IPS-18a (cell line): ENCODE results near the gene MARCHF10.
A peak's percentile ranks its signal among the peaks of the same experiment; 100 is the strongest.

Experiments used
- H3K27ac ChIP-seq: one replicate; pipeline ENCODE4 v1.5.1; 2013; ENCODE audit warnings: low read length
- H3K27me3 ChIP-seq: one replicate; pipeline ENCODE4 v1.6.1; 2013; ENCODE audit warnings: mild to moderate bottlenecking, low read length; ENCODE audit not compliant: control insufficient read depth, insufficient read depth
- H3K36me3 ChIP-seq: one replicate; pipeline ENCODE4 v1.6.1; 2013; ENCODE audit warnings: low read depth, low read length; ENCODE audit not compliant: control insufficient read depth
- H3K4me1 ChIP-seq: one replicate; pipeline ENCODE4 v1.6.1; 2013; ENCODE audit warnings: low read depth, low read length; ENCODE audit not compliant: control insufficient read depth
- H3K4me3 ChIP-seq: one replicate; pipeline ENCODE4 v1.5.1; 2013; ENCODE audit warnings: low read length
- H3K9ac ChIP-seq: one replicate; pipeline ENCODE4 v1.6.1; 2013; ENCODE audit warnings: mild to moderate bottlenecking, low read length, moderate library complexity
- H3K9me3 ChIP-seq: one replicate; pipeline ENCODE4 v1.6.1; 2013; ENCODE audit warnings: low read depth, low read length; ENCODE audit not compliant: control insufficient read depth

Gene MARCHF10

DNA sequence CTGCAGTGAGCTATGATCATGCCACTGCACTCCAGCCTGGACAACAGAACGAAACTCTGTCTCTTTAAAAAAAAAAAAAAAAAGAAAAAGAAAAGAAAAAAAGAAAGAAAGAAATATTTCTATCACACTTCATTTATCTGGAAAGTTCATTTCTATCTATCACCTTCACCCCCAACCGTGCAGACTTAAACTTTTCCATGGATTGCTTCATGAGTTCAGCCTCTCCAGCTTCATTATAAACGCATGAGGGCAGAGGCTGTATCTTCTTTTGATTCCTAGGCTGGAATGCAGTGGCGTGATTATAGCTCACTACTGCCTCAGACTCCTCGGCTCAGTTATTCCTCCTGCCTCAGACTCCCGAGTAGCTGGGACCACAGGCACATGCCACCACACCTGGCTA, 152.5 kb downstream of the MARCHF10 start:
- H3K27ac ChIP-seq: no peak overlapping the region

DNA sequence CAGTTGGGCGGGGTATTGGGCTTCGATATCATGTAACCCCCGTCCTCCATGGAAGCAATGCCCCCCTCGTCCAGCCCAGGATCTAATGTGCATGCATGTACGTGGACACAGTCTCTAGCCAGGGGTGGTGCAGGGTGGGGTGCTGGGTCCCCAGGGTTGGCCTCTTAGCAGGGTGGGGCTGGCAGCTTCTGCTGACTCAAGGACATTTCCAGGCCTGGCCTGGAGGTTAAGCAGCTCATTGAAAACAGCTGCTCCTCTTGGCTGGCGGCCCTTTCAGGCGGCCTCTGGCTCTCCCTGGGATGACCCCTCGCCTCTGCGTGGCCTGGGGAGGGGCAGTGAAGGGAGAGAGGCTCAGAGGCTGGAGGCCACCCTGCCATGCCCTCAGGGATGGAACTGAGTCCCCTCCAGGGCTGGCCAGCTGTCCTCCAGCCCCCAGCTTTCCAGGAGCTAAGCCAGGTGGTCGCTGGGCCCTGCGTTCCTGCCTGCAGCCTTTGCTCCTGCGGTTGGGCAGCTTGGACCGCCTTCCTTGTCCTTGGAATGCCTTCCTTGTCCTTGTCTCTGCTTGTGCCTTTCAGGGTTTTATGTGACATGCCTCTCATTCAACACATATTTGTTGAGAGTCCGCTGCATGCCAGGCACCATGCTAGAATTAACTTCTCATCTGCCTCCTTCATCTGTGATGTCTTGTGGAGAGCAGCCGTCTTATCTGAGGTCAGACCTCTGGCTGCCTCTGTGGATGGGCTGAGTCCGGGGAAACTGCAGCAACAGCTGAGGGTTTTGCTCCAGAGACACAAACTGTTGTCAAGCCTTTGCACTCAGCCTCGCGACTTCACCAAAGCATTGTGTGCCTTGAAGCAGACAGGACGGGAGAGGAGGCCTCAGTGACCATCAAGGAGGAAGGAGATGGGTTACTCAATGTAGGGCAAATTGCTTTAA, 154.0 kb downstream of the MARCHF10 start:
- no peak overlapping the region for H3K4me3 ChIP-seq
- H3K9ac ChIP-seq: no peak overlapping the region
- H3K9me3 ChIP-seq: no peaks in the 10 kb centered on the region
- H3K27me3 ChIP-seq: peaks cover 8% of the 10 kb centered on the region
- no peak overlapping the region for H3K27ac ChIP-seq
- peaks cover 15% of the 10 kb centered on the region for H3K4me1 ChIP-seq
- H3K36me3 ChIP-seq: no peaks in the 10 kb centered on the region

More for the DNA sequence above, 152.5 kb downstream of the MARCHF10 start:
- H3K9ac ChIP-seq: no peak overlapping the region
- H3K9me3 ChIP-seq: no peaks in the 10 kb centered on the region
- H3K4me3 ChIP-seq: no peak overlapping the region
- no peaks in the 10 kb centered on the region for H3K36me3 ChIP-seq
- H3K4me1 ChIP-seq: peaks cover 15% of the 10 kb centered on the region
- peaks cover 8% of the 10 kb centered on the region for H3K27me3 ChIP-seq

DNA sequence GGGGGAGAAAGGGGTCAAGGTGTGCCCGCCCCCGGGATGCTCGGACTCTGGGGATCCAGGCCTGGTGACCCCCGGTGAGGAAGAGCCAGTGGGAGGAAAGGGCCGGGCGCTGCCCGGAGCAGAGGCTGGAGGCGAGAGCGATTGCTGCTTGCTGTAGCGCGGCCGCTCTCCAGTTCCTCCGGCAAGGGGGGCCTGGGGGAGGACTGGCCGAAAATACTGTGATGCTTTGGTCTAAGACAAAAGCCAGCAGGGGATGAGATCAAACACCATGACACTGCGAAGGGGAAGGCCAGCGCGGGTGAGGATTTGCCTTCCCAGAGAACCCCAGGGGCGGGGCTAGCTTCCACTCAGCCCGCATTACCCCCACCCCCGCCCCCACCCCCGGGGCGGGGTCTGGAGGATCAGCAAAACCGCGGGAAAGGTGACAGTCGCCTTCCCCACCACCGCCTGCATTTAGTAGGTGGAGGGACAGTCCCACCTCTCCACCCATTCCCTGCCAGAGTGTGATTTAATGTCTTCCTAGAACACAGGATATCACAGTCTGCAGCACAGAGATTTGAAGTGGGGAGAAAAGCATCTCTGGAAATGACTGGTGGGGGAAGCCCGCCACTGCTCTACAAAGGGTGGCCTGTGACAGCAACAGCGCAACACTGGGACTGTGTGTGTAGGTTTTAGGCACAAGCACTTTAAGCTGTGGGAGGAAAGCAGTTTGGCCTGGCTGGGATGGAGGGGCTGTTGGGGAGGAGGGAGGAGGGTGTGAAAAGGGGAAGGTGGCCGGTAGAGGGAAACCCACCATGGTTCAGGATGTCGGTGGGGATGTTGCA, 154.9 kb downstream of the MARCHF10 start:
- peak overlapping the region; percentile 65 for H3K4me3 ChIP-seq
- peaks cover 20% of the 10 kb centered on the region for H3K4me1 ChIP-seq
- H3K27me3 ChIP-seq: peaks cover 8% of the 10 kb centered on the region
- no peak overlapping the region for H3K27ac ChIP-seq
- H3K36me3 ChIP-seq: no peaks in the 10 kb centered on the region
- H3K9me3 ChIP-seq: no peaks in the 10 kb centered on the region
- peak overlapping the region; percentile 63 for H3K9ac ChIP-seq

DNA sequence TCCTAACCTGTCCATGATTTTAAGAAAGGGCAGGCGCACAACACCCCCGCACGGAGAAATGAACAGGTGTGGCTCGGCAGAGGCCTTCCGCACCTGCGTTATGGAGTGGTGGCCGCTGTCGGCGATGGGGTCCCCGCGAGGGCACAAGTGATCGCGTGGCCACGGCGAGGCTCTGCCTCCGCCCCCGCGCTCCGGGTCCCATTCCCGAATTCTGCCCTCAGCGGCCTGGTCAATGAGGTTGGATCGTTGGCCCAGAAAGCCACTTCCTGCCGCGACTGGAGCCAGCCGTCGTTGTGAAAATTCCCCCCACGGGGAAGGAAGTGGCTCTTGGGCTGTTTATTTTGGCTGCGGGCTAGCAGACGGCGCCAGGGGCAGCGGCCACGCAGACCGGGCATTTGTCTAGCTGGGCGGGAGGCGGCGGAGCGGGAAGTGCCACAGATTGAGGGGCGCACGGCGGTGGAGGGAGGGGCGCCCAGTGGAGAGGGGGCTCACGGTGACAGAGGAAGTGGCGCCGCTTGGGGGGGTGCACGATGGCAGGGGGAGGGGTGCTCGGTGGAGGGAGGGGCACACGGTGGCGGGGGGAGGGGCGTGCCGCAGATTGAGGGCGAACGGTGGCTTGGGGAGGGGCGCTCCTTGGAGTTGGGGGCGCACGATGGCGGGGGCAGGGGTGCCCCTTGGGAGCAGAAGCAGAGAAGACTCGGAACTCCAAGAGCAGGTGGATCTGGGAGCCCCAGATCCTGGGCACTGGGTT, 155.7 kb downstream of the MARCHF10 start:
- Histone ChIP-seq H3K4me3 (peak overlapping the region; percentile 65), H3K9ac (peak overlapping the region; percentile 63), H3K4me1 (peaks cover 20% of the 10 kb centered on the region), H3K27me3 (peaks cover 8% of the 10 kb centered on the region), H3K36me3 (no peaks in the 10 kb centered on the region), H3K9me3 (no peaks in the 10 kb centered on the region), H3K27ac (peak overlapping the region; percentile 38)
